IgD-negative memory B cell (primary cell): ENCODE measurements around the gene TMEM145. TPM values are rescaled to one million over a fixed set of nuclear protein-coding genes. Genes with fewer than 3 reads are reported as not detected.

Experiments used
- H3K27ac Mint-ChIP-seq, 3 donors: one replicate each; pipeline ENCODE4 v1.8.0; 2020 to 2022; ENCODE audit warnings: mild to moderate bottlenecking in 3 of 3, mixed read lengths in 3 of 3, moderate library complexity in 1 of 3
- H3K27me3 Mint-ChIP-seq: one replicate; pipeline ENCODE4 v1.8.0; 2021; ENCODE audit warnings: mixed read lengths
- H3K36me3 Mint-ChIP-seq: one replicate; pipeline ENCODE4 v1.8.0; 2020; ENCODE audit warnings: mild to moderate bottlenecking, mixed read lengths
- H3K4me1 Mint-ChIP-seq, 3 donors: one replicate each; pipeline ENCODE4 v1.8.0; 2020 to 2022; ENCODE audit warnings: mixed read lengths in 3 of 3, mild to moderate bottlenecking in 1 of 3
- H3K4me3 Mint-ChIP-seq, 4 donors: one replicate each; pipeline ENCODE4 v1.8.0; 2020 to 2022; ENCODE audit warnings: mild to moderate bottlenecking in 4 of 4, mixed read lengths in 4 of 4, moderate library complexity in 3 of 4
- H3K9me3 Mint-ChIP-seq, 3 donors: one replicate each; pipeline ENCODE4 v1.8.0; 2020 to 2021; ENCODE audit warnings: mixed read lengths in 3 of 3, mild to moderate bottlenecking in 1 of 3
- polyA plus RNA-seq: library from polyadenylated mRNA; unstranded; fragments of 300-500 nt; fragmentation: Illumina TruSeq; gene quantifications from one replicate; pipeline ENCODE4 v1.2.3, GENCODE V29; 2021

Gene TMEM145
- polyA plus RNA-seq, 1 donor from 2014 or later, result not detected

GRCh38 chr19:42273407-42274064, 39.6 kb upstream of the TMEM145 start:
- H3K4me1 Mint-ChIP-seq, result peaks cover 17 to 30% (median 24%) of the 10 kb centered on the region in 3 donors

GRCh38 chr19:42274065-42274682, 38.9 kb upstream of the TMEM145 start:
- peak overlapping the region in 1 of 4 donors; percentile 67 for H3K4me3 Mint-ChIP-seq
- no peaks in the 10 kb centered on the region for H3K9me3 Mint-ChIP-seq
- peaks cover 17 to 36% (median 25%) of the 10 kb centered on the region in 3 donors for H3K4me1 Mint-ChIP-seq
- peak overlapping the region in 1 of 3 donors; percentile 76 for H3K27ac Mint-ChIP-seq
- peaks cover 1% of the 10 kb centered on the region for H3K36me3 Mint-ChIP-seq
- H3K27me3 Mint-ChIP-seq, result no peaks in the 10 kb centered on the region

More at GRCh38 chr19:42273407-42274064, 39.6 kb upstream of the TMEM145 start:
- no peaks in the 10 kb centered on the region for H3K27me3 Mint-ChIP-seq
- H3K4me3 Mint-ChIP-seq, result peak overlapping the region in 1 of 4 donors; percentile 66
- no peak overlapping the region for H3K27ac Mint-ChIP-seq
- peaks cover 1% of the 10 kb centered on the region for H3K36me3 Mint-ChIP-seq
- no peaks in the 10 kb centered on the region for H3K9me3 Mint-ChIP-seq

GRCh38 chr19:42275103-42275502, 38.0 kb upstream of the TMEM145 start:
- Mint-ChIP-seq H3K27me3 (no peaks in the 10 kb centered on the region), H3K4me1 (peaks cover 14 to 36% (median 24%) of the 10 kb centered on the region in 3 donors), H3K27ac (peak overlapping the region in 2 of 3 donors; percentile 31 to 76), H3K36me3 (peaks cover 1% of the 10 kb centered on the region), H3K9me3 (no peaks in the 10 kb centered on the region), H3K4me3 (peak overlapping the region in 2 of 4 donors; percentile 67)

GRCh38 chr19:42275517-42275916, 37.6 kb upstream of the TMEM145 start:
- Mint-ChIP-seq H3K4me1 (peaks cover 10 to 32% (median 21%) of the 10 kb centered on the region in 3 donors), H3K27ac (peak overlapping the region in 1 of 3 donors; percentile 7), H3K27me3 (no peaks in the 10 kb centered on the region), H3K36me3 (peaks cover 1% of the 10 kb centered on the region), H3K4me3 (peak overlapping the region in 3 of 4 donors; percentile 39 to 65 (median 60)), H3K9me3 (no peaks in the 10 kb centered on the region)

GRCh38 chr19:42276284-42276683, 36.8 kb upstream of the TMEM145 start:
- Mint-ChIP-seq H3K4me1 (peaks cover 9 to 27% (median 15%) of the 10 kb centered on the region in 3 donors), H3K4me3 (peak overlapping the region in 1 of 4 donors; percentile 65)

GRCh38 chr19:42276821-42277220, 36.3 kb upstream of the TMEM145 start:
- Mint-ChIP-seq H3K9me3 (no peaks in the 10 kb centered on the region), H3K36me3 (peaks cover 1% of the 10 kb centered on the region), H3K27ac (no peak overlapping the region), H3K4me3 (peak overlapping the region in 1 of 4 donors; percentile 65), H3K4me1 (peaks cover 9 to 27% (median 15%) of the 10 kb centered on the region in 3 donors), H3K27me3 (no peaks in the 10 kb centered on the region)

More at GRCh38 chr19:42276284-42276683, 36.8 kb upstream of the TMEM145 start:
- H3K9me3 Mint-ChIP-seq, result no peaks in the 10 kb centered on the region
- H3K36me3 Mint-ChIP-seq, result peaks cover 1% of the 10 kb centered on the region
- no peaks in the 10 kb centered on the region for H3K27me3 Mint-ChIP-seq
- H3K27ac Mint-ChIP-seq, result peak overlapping the region in 1 of 3 donors; percentile 7

- Mint-ChIP-seq H3K4me3 (peak overlapping the region in 1 of 4 donors; percentile 65), H3K27me3 (no peaks in the 10 kb centered on the region), H3K36me3 (peaks cover 1% of the 10 kb centered on the region), H3K27ac (peak overlapping the region in 1 of 3 donors; percentile 3), H3K4me1 (peaks cover 9 to 36% (median 22%) of the 10 kb centered on the region in 3 donors), H3K9me3 (no peaks in the 10 kb centered on the region)
Measured at GRCh38 chr19:42277821-42278451, 35.2 kb upstream of the TMEM145 start.

- Mint-ChIP-seq H3K4me1 (peaks cover 9 to 36% (median 21%) of the 10 kb centered on the region in 3 donors), H3K9me3 (no peaks in the 10 kb centered on the region), H3K4me3 (peak overlapping the region; percentile 75 to 96 (median 88)), H3K27me3 (no peaks in the 10 kb centered on the region), H3K27ac (peak overlapping the region in 1 of 3 donors; percentile 34), H3K36me3 (peaks cover 1% of the 10 kb centered on the region)
Measured at GRCh38 chr19:42278452-42279154, 34.5 kb upstream of the TMEM145 start.

GRCh38 chr19:42279155-42279901, 33.8 kb upstream of the TMEM145 start:
- Mint-ChIP-seq H3K4me1 (peaks cover 9 to 36% (median 21%) of the 10 kb centered on the region in 3 donors), H3K27ac (peak overlapping the region; percentile 67 to 94 (median 86))

GRCh38 chr19:42279902-42280814, 33.0 kb upstream of the TMEM145 start:
- H3K9me3 Mint-ChIP-seq, result no peaks in the 10 kb centered on the region
- peaks cover 6 to 36% (median 24%) of the 10 kb centered on the region in 3 donors for H3K4me1 Mint-ChIP-seq
- H3K27me3 Mint-ChIP-seq, result no peaks in the 10 kb centered on the region
- peaks cover 1% of the 10 kb centered on the region for H3K36me3 Mint-ChIP-seq
- peak overlapping the region; percentile 75 to 96 (median 88) for H3K4me3 Mint-ChIP-seq
- H3K27ac Mint-ChIP-seq, result peak overlapping the region; percentile 67 to 94 (median 86)

More at GRCh38 chr19:42279155-42279901, 33.8 kb upstream of the TMEM145 start:
- H3K9me3 Mint-ChIP-seq, result no peaks in the 10 kb centered on the region
- H3K36me3 Mint-ChIP-seq, result peaks cover 1% of the 10 kb centered on the region
- no peaks in the 10 kb centered on the region for H3K27me3 Mint-ChIP-seq
- H3K4me3 Mint-ChIP-seq, result peak overlapping the region; percentile 75 to 96 (median 88)

- H3K4me1 Mint-ChIP-seq, result peaks cover 6 to 41% (median 26%) of the 10 kb centered on the region in 3 donors
- peak overlapping the region in 3 of 4 donors; percentile 17 to 81 (median 73) for H3K4me3 Mint-ChIP-seq
- no peaks in the 10 kb centered on the region for H3K9me3 Mint-ChIP-seq
- no peak overlapping the region for H3K27ac Mint-ChIP-seq
- H3K27me3 Mint-ChIP-seq, result no peaks in the 10 kb centered on the region
- H3K36me3 Mint-ChIP-seq, result no peaks in the 10 kb centered on the region
Measured at GRCh38 chr19:42280815-42281145, 32.3 kb upstream of the TMEM145 start.

GRCh38 chr19:42281146-42281826, 31.8 kb upstream of the TMEM145 start:
- H3K27ac Mint-ChIP-seq, result peak overlapping the region in 1 of 3 donors; percentile 94
- H3K4me3 Mint-ChIP-seq, result peak overlapping the region in 3 of 4 donors; percentile 69 to 81 (median 73)
- H3K9me3 Mint-ChIP-seq, result no peaks in the 10 kb centered on the region
- peaks cover under 1 to 42% (median 29%) of the 10 kb centered on the region in 3 donors for H3K4me1 Mint-ChIP-seq
- H3K36me3 Mint-ChIP-seq, result peaks cover 4% of the 10 kb centered on the region
- no peaks in the 10 kb centered on the region for H3K27me3 Mint-ChIP-seq
